H1 (cell line): ENCODE measurements around the gene PIGL. TPM values are rescaled to one million over a fixed set of nuclear protein-coding genes. Genes with fewer than 3 reads are reported as not detected.

Experiments
- CHD7 ChIP-seq: fragments of 300-600 bp; sonication (generic); IDR thresholded peaks from 2 replicates; pipeline ENCODE4 v1.7.1; 2012; ENCODE audit warnings: low read length, moderate library complexity, mild to moderate bottlenecking, inconsistent platforms; ENCODE audit not compliant: insufficient replicate concordance
- FOSL1 ChIP-seq: IDR thresholded peaks from 2 replicates; pipeline ENCODE4 v1.6.1; 2011; ENCODE audit warnings: mild to moderate bottlenecking, low read depth, low read length, moderate library complexity; ENCODE audit not compliant: insufficient read depth
- GTF2F1 ChIP-seq: IDR thresholded peaks from 2 replicates; pipeline ENCODE4 v1.6.1; 2012; ENCODE audit warnings: low read depth, low read length, improper control_type of control experiment, borderline replicate concordance
- JUN ChIP-seq: IDR thresholded peaks from 2 replicates; pipeline ENCODE4 v1.6.1; 2011; ENCODE audit warnings: low read depth, mild to moderate bottlenecking, improper control_type of control experiment, low read length
- POU5F1 ChIP-seq: IDR thresholded peaks from 2 replicates; pipeline ENCODE4 v1.6.1; 2011; ENCODE audit warnings: low read depth, mild to moderate bottlenecking, low read length, moderate library complexity
- RBBP5 ChIP-seq: IDR thresholded peaks from 2 replicates; pipeline ENCODE4 v1.7.1; 2012; ENCODE audit warnings: low read depth, mild to moderate bottlenecking, inconsistent platforms, low read length, moderate library complexity, borderline replicate concordance
- RNF2 ChIP-seq: fragments of 200-900, 300-1000 bp; sonication (generic); IDR thresholded peaks from 2 replicates; pipeline ENCODE4 v1.7.1; 2016; ENCODE audit warnings: borderline replicate concordance, low read depth, mild to moderate bottlenecking, antibody characterized with exemption, low read length; ENCODE audit not compliant: poor library complexity, severe bottlenecking; ENCODE audit errors: missing control alignments
- SP1 ChIP-seq: IDR thresholded peaks from 2 replicates; pipeline ENCODE4 v1.6.1; 2011; ENCODE audit warnings: low read depth, low read length
- USF2 ChIP-seq: IDR thresholded peaks from 2 replicates; pipeline ENCODE4 v1.6.1; 2011; ENCODE audit warnings: low read length, improper control_type of control experiment
- polyA plus RNA-seq, 7 experiments: library from polyadenylated mRNA; depleted of rRNA in 3 of 7; stranded (reverse) in 5 of 7; unstranded in 2 of 7; fragments of >200 nt in 5 of 7; fragments of 200-250 nt in 2 of 7; gene quantifications; 1 replicate in 5 of 7; 2 replicates in 1 of 7; 4 replicates in 1 of 7; pipeline versions ENCODE4 v1.2.1 to v1.2.3, GENCODE V29; 2011 to 2013; ENCODE audit warnings: missing spikeins in 2 of 7, mixed read lengths in 2 of 7
- total RNA-seq: library from RNA; stranded (reverse); fragmentation: NEBNext Ultra II Directional; extraction: Animal tissue kit (Norgen Biotek cat#: 25700); gene quantifications from 2 replicates; pipeline ENCODE4 v1.2.1, GENCODE V29; 2021

PIGL gene
- total and polyA plus RNA-seq, 2 of the 8 experiments (the other 6 are each of a cell fraction or from before 2014, with no cell fraction given), result 28.4 to 30.8 TPM

DNA sequence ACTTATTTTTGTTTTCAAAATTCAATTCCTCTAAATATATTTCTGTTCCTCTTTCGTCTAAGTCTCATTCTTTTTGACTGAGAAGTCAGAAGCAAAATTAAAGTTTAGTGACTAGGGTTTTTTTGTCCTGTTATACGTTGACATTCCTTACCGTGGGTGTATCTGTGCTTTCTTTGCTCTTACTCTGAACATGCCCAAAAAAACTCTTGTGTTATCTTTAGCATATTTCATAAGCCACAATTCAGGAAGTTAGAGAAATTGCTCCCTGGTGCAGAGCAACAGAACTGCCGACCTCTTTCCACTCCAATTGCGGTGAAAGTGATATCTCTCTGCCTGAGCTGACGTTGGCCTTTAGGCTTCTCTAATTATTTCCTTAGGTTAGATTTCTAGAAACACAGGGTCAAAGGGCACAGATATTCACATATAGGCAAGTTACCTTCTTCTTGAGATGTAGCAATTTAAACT, 70.6 kb downstream of the PIGL start (continued):
- TF ChIP-seq CHD7 (no peak), RBBP5 (no peak), FOSL1 (no peak), SP1 (no peak), RNF2 (no peak), JUN (no peak), POU5F1 (no peak), GTF2F1 (no peak), USF2 (no peak)
